ENCODE measurements around the gene MAL.
"Not testable (repeated sequence)": the region's sequence is repeated elsewhere in the genome, so short reads cannot be mapped to it uniquely, and the experiment has no call there.

The MAL gene

DNA sequence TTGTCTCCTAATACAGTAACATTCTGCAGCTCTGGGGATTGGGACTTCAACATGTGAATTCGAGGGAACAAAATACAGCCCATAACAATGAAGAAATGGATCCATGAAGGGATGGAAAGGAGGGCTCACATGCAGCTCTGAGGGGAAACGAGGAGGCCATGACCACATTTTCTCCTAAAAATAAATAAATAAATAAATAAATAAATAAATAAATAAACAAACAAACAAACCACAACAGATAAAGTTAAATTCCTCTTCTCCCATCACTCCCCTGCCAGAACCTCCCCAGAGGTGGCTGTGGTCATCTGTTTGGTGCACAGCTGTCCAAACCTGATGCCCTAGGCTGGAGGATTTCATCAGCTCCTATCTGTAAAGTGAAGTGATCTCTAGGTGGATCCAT is 42.7 kb downstream of the MAL start:
- no peak for DNase-seq

DNA sequence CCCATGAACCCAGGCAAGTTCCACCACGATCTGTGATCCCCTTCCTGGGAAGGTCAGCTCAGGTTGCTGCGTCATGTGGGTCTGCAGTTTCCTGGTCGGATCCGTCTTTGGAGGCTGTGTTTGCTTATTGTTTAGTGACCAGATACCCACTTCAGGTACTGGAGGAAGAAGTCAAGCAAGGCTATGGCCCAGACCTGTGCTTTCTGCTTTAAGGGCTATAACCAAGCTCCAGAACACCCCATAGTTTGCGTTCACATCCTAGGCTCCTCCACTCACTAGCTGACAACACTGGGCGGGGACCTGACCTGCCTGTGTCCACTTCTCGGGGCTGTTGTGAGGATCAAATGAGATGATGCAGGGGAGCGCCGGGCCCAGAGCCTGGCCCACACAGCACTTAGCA is 44.0 kb downstream of the MAL start:
- DNase-seq, result no peak

- no peak for DNase-seq
Measured at GRCh38 chr2:95071856-95072255, 46.3 kb downstream of the MAL start.

- no peak for DNase-seq
Measured at GRCh38 chr2:95072424-95072823, 46.9 kb downstream of the MAL start.

DNA sequence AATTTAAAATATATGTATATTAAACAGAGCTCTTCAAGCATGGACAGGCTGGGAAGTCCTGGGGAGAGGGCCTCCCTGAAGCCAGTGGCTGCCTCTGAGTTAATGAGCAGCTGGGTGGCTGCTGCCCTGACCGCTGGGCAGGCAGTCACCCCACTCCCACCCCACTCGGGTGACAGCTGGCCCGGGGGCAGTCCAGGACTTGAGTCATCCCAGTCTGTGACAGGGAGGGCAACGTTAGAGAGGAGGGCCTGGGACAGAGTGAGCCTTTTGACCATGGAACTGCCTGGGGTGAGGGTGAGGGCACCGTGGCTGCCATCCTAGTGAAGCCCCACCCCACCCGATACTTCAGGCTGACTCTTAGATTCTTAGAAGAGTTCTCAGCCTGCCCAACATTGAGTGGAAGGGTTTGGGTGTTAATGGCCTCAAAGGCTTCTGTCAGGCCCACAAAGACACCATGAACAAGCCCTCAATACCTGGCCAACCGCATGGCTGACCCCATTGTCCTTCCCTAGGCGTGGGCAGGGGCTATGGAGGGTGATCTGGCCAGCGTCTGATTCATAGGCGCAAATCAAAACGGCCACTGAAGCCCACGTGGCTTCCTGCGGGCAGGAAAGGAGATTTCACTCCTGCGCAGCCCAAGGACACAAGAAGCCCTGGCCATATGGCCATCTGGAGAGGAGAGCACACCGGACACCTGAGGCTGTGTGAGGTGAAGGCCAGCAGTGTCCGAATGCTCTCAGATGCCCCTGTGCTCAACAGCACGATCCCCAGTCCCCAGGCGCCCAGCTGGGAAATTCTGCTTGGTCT is 48.6 kb downstream of the MAL start:
- DNase-seq, result no peak

DNA sequence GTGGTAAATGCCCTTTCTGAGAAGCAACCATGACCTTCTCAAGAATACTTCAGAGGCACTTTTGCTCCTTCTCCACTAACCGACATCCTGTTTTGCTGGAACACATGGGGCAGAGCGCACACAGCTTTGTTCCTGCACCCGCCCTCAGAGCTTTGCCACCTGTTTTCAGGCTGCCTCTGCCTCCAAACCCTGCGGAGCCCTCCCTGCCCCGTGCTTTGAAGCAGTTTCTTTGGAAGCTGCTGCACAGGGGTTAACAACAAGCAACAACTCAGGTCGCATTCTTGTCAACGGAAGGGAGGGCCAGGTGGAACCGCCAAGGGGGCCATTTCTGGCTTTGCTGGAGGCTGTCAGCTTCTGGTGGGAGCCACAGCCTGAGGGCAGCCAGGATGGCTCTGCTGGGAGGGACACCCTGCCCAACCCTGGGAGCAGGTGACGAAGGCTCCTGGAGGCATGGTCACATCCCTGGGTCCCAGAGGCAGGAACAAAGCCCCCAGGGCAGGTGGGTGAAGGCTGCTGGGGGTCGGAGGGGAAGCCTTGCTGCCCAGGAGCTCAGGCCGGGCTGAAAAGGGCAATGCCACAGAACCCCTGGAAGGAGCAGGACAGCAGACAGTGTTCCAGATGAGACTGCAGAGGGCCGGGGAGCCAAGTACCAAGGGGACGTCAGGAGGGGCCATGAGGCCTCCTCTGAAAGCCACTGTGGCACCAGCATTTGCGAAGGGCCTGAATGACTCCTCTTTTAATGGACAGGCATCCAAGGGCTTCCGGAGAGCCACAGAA is 49.3 kb downstream of the MAL start:
- no peak for DNase-seq

- DNase-seq, result no peak
Measured at GRCh38 chr2:95075440-95076132, 50.1 kb downstream of the MAL start.

DNA sequence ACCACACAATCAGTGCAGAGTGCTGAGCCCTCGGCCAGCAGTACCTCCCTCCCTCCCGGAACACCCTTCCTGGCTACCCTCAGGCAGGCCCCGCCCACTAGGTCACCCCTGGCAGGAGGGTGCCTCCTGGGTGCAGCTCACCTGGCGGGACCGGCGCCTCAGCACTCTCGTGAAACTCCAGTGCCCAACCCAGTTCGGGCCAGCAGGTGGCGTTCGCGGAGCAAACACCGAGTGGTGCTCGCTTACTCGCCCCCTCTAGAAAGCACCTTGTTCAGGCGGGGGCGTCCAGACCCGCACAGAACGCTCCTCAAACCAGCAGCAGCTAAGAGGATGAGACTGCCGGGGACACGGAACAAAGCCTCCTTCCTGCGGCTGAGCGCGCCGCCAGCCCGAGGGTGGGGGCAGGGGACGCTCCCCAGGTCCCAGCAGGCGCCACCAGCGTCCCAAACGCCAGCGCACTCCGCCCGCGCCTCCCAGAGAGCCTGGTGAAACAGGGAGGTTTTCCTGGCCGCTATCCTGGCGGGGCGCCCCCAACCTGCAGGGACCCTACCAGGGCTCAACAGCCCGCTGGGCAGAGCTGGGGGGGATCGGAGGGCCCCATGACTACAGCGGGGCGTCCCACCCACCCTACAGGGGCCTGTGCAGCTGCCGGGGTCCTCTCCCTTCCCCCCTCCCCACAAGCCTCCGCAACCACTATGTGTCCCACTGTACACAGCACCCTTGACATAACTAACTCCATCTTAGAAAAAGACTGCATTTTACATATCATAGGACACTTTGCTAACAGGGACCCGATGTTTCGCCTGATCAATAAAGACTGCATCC is 51.4 kb downstream of the MAL start:
- peak; percentile 93 for DNase-seq

- no peak for DNase-seq
Measured at GRCh38 chr2:95077530-95077825, 52.0 kb downstream of the MAL start.

GRCh38 chr2:95077861-95078603 is 52.5 kb downstream of the MAL start:
- DNase-seq, result no peak

DNA sequence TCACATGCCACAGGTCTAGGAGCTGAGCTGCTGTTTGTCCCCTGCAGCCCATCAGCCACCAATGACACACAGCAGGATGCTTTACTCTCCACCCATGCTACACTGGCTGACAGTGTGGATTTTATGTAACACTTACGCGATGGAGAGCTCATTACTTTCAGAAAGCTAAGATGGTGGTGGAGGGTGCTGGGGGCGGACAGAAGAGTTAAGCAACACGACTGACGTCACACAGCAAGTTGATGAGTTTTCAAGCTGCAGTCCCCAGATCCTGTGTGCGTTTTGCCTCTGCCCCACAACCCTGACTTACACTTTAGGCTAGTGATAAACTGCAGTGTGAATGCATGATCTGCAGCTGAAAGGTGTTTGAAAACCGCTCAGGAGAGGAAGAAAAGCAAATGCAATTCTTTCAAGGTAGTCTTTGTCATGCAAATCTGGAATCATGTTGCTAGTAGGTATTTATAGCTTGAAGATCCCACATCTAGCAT is 53.7 kb downstream of the MAL start:
- DNase-seq, result no peak

GRCh38 chr2:95082477-95082876 is 57.0 kb downstream of the MAL start:
- no peak for DNase-seq

DNA sequence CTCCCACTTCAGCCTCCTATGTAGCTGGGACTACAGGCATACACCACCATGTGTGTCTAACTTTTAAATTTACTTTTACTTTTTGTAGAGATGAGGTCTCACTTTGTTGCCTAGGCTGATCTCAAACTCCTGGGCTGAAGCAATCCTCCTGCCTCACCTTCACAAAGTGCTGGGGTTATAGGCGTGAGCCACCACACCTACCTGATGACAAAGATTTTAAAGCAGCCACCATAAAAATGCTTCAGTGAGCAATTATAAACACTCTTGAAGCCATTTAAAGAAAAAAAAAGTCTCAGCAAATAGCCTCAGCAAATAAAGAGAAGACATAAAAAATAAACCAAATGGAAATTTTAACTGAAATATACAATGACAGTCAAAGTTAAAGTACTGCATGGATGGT is 60.5 kb downstream of the MAL start:
- no peak for DNase-seq

DNA sequence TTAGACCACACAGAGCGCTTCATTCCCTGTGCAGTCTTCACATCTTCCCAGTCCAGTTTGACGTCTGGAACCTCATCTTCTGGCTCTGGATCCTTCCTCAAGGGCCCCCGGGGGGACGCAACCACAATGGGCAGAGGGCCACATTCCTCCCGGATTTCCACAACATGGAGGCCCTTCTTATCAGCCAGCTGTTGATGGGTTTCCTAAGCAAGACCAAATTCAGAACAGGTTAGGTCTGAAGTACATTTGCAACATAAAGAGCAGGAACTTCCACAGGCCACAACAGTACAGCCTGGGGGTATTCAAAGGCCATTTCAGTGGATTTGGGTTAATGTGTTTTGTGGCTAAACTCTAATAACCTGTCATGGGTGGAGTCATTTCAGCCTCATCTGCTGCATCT is 61.9 kb downstream of the MAL start:
- DNase-seq, result no peak

DNA sequence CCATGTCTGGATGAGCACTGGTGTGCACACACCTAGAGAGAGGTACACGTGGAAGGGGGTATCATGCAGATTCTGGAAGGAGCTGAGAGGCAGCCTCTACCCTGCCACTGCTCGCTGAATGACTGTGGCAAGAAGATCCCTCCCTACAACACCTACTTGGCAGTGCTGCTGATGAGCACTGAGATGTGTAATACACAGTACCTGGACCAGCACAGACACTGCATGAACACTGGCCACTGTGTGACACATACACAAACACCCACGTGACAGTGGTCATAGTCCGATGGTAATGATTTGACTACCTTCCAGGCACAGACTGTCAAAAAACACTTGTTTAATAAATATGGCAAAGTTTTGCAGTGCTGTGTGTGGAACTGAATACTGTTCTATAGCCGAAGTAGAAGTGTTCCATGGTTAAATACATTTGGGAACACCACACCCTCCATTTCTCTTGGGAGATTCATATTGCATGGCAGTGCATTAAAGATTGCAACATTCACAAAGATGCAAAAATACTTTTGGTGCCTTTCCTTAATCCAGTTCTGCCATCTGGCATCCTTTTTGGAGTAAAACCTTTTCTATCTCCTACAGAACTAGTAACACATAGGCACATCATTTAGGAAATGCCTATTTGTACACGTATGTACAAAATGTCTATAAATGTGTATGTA is 66.5 kb downstream of the MAL start:
- DNase-seq, result no peak

DNA sequence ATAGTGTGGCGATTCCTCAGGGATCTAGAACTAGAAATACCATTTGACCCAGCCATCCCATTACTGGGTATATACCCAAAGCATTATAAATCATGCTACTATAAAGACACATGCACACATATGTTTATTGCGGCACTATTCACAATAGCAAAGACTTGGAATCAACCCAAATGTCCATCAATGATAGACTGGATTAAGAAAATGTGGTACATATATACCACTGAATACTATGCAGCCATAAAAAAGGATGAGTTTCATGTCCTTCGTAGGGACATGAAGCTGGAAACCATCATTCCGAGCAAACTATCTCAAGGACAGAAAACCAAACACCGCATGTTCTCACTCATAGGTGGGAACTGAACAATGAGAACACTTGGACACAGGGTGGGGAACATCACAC is 72.8 kb downstream of the MAL start:
- not testable (repeated sequence) for DNase-seq

DNA sequence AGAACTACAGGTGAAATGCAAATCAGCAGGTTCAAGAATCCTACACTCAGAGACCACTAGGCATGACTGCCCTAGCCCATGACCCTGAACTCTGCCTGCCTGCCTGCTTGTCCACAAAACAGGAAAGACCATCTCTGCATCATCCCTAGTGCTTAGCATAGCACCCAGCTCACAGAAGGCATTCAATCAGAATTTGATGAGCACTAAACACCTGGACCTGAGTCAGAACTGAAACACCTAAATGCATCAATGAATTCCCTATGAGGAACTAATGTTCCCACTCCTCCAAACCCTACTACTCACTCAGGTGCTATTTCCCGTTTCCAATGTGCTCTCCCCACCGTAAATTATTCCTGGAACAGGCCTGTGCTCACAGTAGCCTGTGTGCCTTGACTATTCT is 74.4 kb downstream of the MAL start:
- DNase-seq, result no peak
